Keratinocyte (primary cell): ENCODE data around the gene CTTNBP2. TPM values are rescaled to one million over a fixed set of nuclear protein-coding genes. Genes with fewer than 3 reads are reported as not detected.

Source experiments
- DNase-seq: peaks from one replicate; pipeline ENCODE4 v3.0.0-alpha.2; 2011; ENCODE audit warnings: low read depth, missing footprints, low spot score
- FAIRE-seq: peaks from 2 replicates; lab custom pipeline; 2011; peaks lifted over from hg19 to GRCh38; lab: Jason Lieb, UNC
- H2AFZ ChIP-seq: 2 replicates; pipeline ENCODE4 v1.6.0; 2012; ENCODE audit warnings: low read length, control low read depth, inconsistent platforms; ENCODE audit not compliant: control insufficient read depth
- H3K27ac ChIP-seq: 2 replicates; pipeline ENCODE4 v1.5.1; 2011; ENCODE audit warnings: low read length; ENCODE audit not compliant: control insufficient read depth, insufficient read depth
- H3K27me3 ChIP-seq: 3 replicates; pipeline ENCODE4 v1.6.0; 2011; ENCODE audit warnings: low read length; ENCODE audit not compliant: control insufficient read depth, insufficient read depth; ENCODE audit errors: extremely low read depth
- H3K36me3 ChIP-seq, 2 experiments: 2 replicates in 1 of 2; 3 replicates in 1 of 2; pipeline ENCODE4 v1.5.1; 2011; ENCODE audit warnings: low read length in 2 of 2, mild to moderate bottlenecking in 1 of 2; ENCODE audit not compliant: control insufficient read depth in 2 of 2, insufficient read depth in 2 of 2; ENCODE audit errors: extremely low read depth in 1 of 2
- H3K4me1 ChIP-seq: 3 replicates; pipeline ENCODE4 v1.5.1; 2011; ENCODE audit warnings: low read length; ENCODE audit not compliant: control insufficient read depth, insufficient read depth; ENCODE audit errors: extremely low read depth
- H3K4me2 ChIP-seq: 3 replicates; pipeline ENCODE4 v1.6.0; 2011; ENCODE audit warnings: low read depth, low read length; ENCODE audit not compliant: control insufficient read depth, insufficient read depth; ENCODE audit errors: extremely low read depth
- H3K4me3 ChIP-seq, 3 experiments: fragments of 200-600 bp in 1 of 3; sonication (generic) in 1 of 3; 2 replicates in 2 of 3; 3 replicates in 1 of 3; pipeline ENCODE4 v1.5.1; 2011 to 2016; ENCODE audit warnings: low read length in 3 of 3, mild to moderate bottlenecking in 3 of 3, control low read depth in 2 of 3, inconsistent platforms in 1 of 3, low read depth in 1 of 3, mixed read lengths in 1 of 3, mixed run types in 1 of 3, moderate library complexity in 1 of 3; ENCODE audit not compliant: control insufficient read depth in 2 of 3, insufficient read depth in 2 of 3; ENCODE audit errors: extremely low read depth in 1 of 3
- H3K79me2 ChIP-seq: 2 replicates; pipeline ENCODE4 v1.6.0; 2012; ENCODE audit warnings: low read length; ENCODE audit not compliant: control insufficient read depth, insufficient read depth
- H3K9ac ChIP-seq: 3 replicates; pipeline ENCODE4 v1.6.0; 2011; ENCODE audit warnings: low read length; ENCODE audit not compliant: control insufficient read depth, insufficient read depth; ENCODE audit errors: extremely low read depth
- H3K9me1 ChIP-seq: 3 replicates; pipeline ENCODE4 v1.6.0; 2011; ENCODE audit warnings: low read length; ENCODE audit not compliant: control insufficient read depth, insufficient read depth; ENCODE audit errors: extremely low read depth
- H3K9me3 ChIP-seq: 2 replicates; pipeline ENCODE4 v1.5.1; 2012; ENCODE audit warnings: low read depth, low read length; ENCODE audit not compliant: control insufficient read depth
- H4K20me1 ChIP-seq: 3 replicates; pipeline ENCODE4 v1.6.0; 2011; ENCODE audit warnings: low read length; ENCODE audit not compliant: control insufficient read depth, insufficient read depth; ENCODE audit errors: extremely low read depth
- EZH2 ChIP-seq: IDR thresholded peaks from one replicate; pipeline ENCODE4 v1.6.1; 2012; ENCODE audit warnings: inconsistent platforms, mild to moderate bottlenecking, low read length, moderate library complexity
- dilution Hi-C: fragments of 300-500 bp; cut with MboI; formaldehyde crosslinking; loops from one replicate; pipeline ENCODE4 v1.7.0; 2020; ENCODE audit warnings: low sequenced_read_pairs; ENCODE audit not compliant: extremely low pct_ligation_motif_present
- polyA plus RNA-seq, 5 experiments: library from polyadenylated mRNA; depleted of rRNA in 3 of 5; stranded (reverse) in 3 of 5; stranded (forward) in 1 of 5; unstranded in 1 of 5; fragments of >200 nt; gene quantifications; 1 replicate in 1 of 5; 2 replicates in 3 of 5; 3 replicates in 1 of 5; pipeline versions ENCODE4 v1.2.1 to v1.2.3, GENCODE V29; 2011 to 2012; ENCODE audit warnings: missing spikeins in 2 of 5, low read depth in 1 of 5, low replicate concordance in 1 of 5
- TF ChIP-seq, protein P1 (sequence below), 3 experiments: IDR thresholded peaks in 1 of 3; conservative IDR thresholded peaks in 1 of 3; optimal IDR thresholded peaks in 1 of 3; 2 replicates in 2 of 3; 3 replicates in 1 of 3; pipeline versions ENCODE3 to v1.5.1; 2011; ENCODE audit warnings: low read length in 3 of 3, mild to moderate bottlenecking in 3 of 3, moderate library complexity in 2 of 3, control low read depth in 1 of 3, inconsistent platforms in 1 of 3; ENCODE audit not compliant: insufficient read depth in 2 of 3; ENCODE audit errors: extremely low read depth in 1 of 3

The CTTNBP2 gene
- polyA plus RNA-seq, 1 donor (not counting 4 experiments of a cell fraction or from before 2014, with no cell fraction given), result 0.55 TPM

DNA sequence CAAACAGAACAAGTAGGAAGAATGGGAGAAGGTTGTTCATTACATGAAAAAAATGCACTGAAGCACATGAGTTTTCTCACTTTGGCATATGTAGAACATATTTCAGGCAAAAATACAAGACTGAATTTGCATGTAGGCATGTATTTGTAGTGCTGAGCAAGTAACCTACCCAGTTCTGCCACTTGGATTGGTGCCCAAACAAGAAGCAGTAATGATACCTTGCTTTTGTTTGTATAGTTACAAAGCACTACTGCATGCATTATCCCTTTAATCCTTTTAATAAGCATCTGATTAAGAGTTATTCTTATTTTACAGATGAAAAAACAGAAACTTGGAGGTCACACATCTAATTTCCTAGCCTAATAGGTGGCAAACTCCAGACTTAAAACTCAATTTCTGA is 23.1 kb upstream of the CTTNBP2 start:
- FAIRE-seq (no peak), DNase-seq (no peak)
- no peak overlapping the region for H3K27ac ChIP-seq
- no peaks in the 10 kb centered on the region for H3K27me3 ChIP-seq
- H4K20me1 ChIP-seq, result no peaks in the 10 kb centered on the region
- H2AFZ ChIP-seq, result no peak overlapping the region
- no peaks in the 10 kb centered on the region for H3K4me1 ChIP-seq
- no peaks in the 10 kb centered on the region for H3K36me3 ChIP-seq
- H3K79me2 ChIP-seq, result no peaks in the 10 kb centered on the region
- dilution Hi-C loops, result no loop called here
- H3K9ac ChIP-seq, result no peak overlapping the region
- no peak overlapping the region for H3K4me2 ChIP-seq
- H3K9me1 ChIP-seq, result no peaks in the 10 kb centered on the region
- H3K9me3 ChIP-seq, result no peaks in the 10 kb centered on the region
- no peak for TF ChIP-seq EZH2
- no peak overlapping the region for H3K4me3 ChIP-seq

DNA sequence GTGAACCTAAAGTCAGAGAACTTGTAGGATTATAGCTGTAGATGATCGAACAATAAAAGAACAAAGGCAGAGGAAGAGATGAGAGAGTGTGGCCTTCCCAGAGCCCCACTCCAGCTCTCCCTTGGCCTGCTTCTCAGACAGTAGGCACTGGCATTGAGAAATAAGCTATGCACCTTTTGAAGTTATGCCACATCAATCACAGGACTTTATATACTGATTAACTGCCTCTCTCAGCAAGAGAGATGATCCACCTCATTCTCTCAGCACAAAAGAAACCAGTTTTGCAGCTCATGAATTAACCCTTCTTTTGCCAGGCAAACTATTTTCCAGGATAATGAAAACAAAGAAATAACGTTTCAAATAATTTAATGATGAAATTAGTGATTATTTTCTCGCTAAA is 22.0 kb upstream of the CTTNBP2 start:
- Histone ChIP-seq H3K27ac (no peak overlapping the region), H3K4me2 (no peak overlapping the region), H3K9me3 (no peaks in the 10 kb centered on the region), H3K27me3 (no peaks in the 10 kb centered on the region), H4K20me1 (no peaks in the 10 kb centered on the region), H3K79me2 (no peaks in the 10 kb centered on the region), H3K9me1 (no peaks in the 10 kb centered on the region), H3K4me1 (no peaks in the 10 kb centered on the region), H3K9ac (no peak overlapping the region), H2AFZ (no peak overlapping the region), H3K36me3 (no peaks in the 10 kb centered on the region), H3K4me3 (no peak overlapping the region)
- dilution Hi-C loops, result no loop called here
- no peak for TF ChIP-seq EZH2
- TF ChIP-seq, protein P1, sequence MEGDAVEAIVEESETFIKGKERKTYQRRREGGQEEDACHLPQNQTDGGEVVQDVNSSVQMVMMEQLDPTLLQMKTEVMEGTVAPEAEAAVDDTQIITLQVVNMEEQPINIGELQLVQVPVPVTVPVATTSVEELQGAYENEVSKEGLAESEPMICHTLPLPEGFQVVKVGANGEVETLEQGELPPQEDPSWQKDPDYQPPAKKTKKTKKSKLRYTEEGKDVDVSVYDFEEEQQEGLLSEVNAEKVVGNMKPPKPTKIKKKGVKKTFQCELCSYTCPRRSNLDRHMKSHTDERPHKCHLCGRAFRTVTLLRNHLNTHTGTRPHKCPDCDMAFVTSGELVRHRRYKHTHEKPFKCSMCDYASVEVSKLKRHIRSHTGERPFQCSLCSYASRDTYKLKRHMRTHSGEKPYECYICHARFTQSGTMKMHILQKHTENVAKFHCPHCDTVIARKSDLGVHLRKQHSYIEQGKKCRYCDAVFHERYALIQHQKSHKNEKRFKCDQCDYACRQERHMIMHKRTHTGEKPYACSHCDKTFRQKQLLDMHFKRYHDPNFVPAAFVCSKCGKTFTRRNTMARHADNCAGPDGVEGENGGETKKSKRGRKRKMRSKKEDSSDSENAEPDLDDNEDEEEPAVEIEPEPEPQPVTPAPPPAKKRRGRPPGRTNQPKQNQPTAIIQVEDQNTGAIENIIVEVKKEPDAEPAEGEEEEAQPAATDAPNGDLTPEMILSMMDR (optimal IDR thresholded peaks at IDR 0.05 in 1 of 3, IDR thresholded peaks at IDR 0.05 in 1 of 3, conservative IDR thresholded peaks at IDR 0.05 in 1 of 3; ENCODE audit: extremely low read depth in 1 of 3, insufficient read depth in 2 of 3, low read length in 3 of 3), result no peak
- DNase-seq, result no peak
- no peak for FAIRE-seq

DNA sequence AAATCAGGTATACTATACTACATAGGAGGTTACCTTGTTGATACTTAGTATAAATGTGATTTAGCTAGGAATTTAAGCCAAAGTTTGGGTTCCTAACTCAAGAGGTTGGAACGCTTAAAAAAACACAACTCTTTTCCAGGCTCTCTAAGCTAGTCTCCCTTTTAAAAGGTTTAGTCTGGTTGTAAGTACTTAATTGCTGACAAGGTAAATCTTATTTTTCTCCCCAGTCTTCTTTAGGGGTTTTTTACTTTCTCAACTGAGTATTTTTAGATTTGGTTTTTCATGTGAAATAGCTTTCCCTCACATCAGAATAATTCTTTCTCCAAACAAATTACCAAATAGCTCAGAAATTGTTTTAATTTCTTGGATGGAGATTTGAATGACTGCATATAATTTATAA is 20.8 kb upstream of the CTTNBP2 start:
- no peak overlapping the region for H3K27ac ChIP-seq
- H3K27me3 ChIP-seq, result no peaks in the 10 kb centered on the region
- H3K36me3 ChIP-seq, result no peaks in the 10 kb centered on the region
- H3K9ac ChIP-seq, result no peak overlapping the region
- dilution Hi-C loops, result no loop called here
- no peaks in the 10 kb centered on the region for H3K4me1 ChIP-seq
- no peak for FAIRE-seq
- H3K79me2 ChIP-seq, result no peaks in the 10 kb centered on the region
- H2AFZ ChIP-seq, result no peak overlapping the region
- no peak overlapping the region for H3K4me2 ChIP-seq
- H3K9me1 ChIP-seq, result no peaks in the 10 kb centered on the region
- TF ChIP-seq, protein P1 (optimal IDR thresholded peaks at IDR 0.05 in 1 of 3, IDR thresholded peaks at IDR 0.05 in 1 of 3, conservative IDR thresholded peaks at IDR 0.05 in 1 of 3; ENCODE audit: extremely low read depth in 1 of 3, insufficient read depth in 2 of 3, low read length in 3 of 3), result no peak
- no peak for TF ChIP-seq EZH2
- H3K4me3 ChIP-seq, result no peak overlapping the region
- DNase-seq, result no peak
- no peaks in the 10 kb centered on the region for H3K9me3 ChIP-seq
- no peaks in the 10 kb centered on the region for H4K20me1 ChIP-seq
